ENCODE data around the gene C5orf63.
A peak's percentile ranks its signal among the peaks of the same experiment; 100 is the strongest.
"Not testable (repeated sequence)": the region's sequence is repeated elsewhere in the genome, so short reads cannot be mapped to it uniquely, and the experiment has no call there.

Gene C5orf63

DNA sequence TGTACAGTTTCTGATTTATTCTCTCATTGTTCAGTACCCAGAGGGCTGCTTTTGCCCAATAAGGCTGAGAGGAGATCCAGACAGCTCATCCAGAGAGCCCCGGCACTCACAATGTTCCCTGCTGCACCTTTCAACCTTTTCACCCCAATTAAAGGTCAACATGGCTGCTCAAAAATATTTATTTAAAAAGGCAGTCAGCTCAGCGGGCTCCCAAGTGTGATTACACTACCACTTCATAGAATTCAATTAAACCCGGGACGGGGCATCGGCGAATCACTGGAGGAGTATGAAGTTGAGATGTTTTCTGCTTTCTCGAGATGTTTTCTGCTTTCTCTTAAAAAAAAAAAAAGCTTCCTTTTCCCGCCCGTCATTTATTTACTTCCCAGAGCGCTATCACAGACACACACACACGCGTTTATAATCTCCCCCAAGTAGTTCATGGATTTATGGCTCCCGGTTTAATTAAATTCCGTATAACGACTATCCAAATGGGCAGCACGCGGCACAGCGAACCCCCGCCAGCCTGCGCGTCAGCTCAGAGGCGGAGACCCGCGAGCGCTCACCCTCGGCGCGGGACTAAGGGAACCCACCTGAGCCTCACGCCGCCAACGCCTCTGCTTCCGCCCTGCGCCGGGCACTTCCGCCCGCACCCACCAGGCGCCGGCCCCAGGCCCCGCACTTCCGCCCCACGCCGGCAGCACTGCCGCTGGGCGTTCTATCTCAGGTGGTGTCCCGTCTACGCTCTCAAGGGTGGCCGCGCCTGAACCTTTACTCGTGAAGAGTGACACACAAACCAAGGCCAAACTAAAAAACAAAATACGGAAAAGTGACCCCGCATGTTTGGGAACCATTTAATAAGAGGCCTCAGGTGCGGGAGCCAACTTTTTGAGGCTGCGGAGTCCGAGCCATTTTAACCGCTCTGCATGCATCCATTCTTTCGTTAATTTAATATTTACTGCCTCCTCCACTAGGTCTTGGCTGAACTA, at the start of gene C5orf63:
C5orf63 (minus strand) TSS at position 642 of the 986 bp plus-strand sequence. CDS start 14,507 bp downstream, outside the sequence.
- peak; percentile 60 for DNase-seq

- no peak for DNase-seq
Observed at GRCh38 chr5:127112347-127112864, 39.1 kb upstream of the C5orf63 start.

DNA sequence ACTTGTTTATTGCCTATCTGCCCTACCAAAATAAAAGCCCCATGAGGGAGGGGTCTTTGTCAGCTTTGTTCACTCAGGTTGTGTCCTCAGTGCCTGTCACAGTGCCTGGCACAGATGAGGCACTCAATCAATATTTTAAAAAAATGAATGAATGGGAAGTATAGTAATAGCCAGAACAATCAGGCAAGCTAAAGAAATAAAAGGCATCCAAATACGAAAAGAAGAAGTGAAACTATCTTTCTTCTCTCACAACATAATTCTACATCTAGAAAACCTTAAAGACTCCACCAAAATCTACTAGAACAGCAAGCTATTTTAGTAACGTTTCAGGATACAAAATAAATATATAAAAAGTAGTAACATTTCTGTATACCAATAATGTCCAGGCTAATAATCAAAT, 37.8 kb upstream of the C5orf63 start:
- no peak for DNase-seq

- DNase-seq: not testable (repeated sequence)
Observed at GRCh38 chr5:127108624-127109260, 35.4 kb upstream of the C5orf63 start.

- no peak for DNase-seq
Observed at GRCh38 chr5:127101935-127102334, 28.6 kb upstream of the C5orf63 start.

GRCh38 chr5:127101533-127101932, 28.2 kb upstream of the C5orf63 start:
- DNase-seq: no peak

DNA sequence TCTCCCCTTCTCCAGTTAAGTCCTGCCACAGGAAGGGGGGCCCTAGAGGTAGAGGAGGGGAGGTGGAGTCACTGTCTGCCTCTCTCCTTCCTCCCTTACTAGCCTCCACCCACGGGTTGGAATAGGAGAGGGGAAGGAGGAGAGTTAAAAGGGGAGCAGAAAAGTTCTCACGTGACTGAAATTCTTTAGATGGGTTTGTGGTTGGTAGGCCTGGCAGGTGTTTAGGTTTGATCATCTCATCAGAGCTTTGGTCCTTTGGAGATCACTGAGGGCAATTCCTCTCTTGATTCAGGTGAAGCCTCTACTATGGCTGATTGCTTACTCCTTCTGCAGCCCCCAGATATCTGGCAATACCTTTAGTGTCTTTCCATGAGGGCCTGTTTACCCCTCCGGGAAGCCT, 24.9 kb upstream of the C5orf63 start:
- DNase-seq: no peak

- DNase-seq: no peak
Observed at GRCh38 chr5:127097278-127097677, 24.0 kb upstream of the C5orf63 start.

GRCh38 chr5:127096328-127096993, 23.2 kb upstream of the C5orf63 start:
- DNase-seq: no peak

GRCh38 chr5:127094161-127094814, 21.0 kb upstream of the C5orf63 start:
- DNase-seq: no peak

DNA sequence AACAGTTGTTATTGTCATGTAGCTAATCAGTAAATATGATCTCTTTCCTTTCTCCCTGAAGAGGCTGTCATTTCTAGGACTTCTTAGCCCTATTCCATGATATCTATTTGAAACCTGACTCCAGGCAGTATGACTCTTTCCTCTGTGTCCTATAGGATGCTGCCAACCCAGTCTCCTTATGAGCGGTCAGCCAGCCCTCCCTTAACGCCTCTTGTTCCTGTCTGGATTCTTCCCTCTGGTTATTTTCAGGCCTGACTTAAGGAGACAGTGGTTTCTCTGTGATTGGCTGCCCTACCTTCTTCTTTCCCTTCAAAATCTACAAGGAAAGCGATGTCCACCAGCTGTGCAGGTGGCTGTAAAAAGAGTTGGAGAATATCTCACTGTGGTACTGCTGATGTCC, 19.4 kb upstream of the C5orf63 start:
- no peak for DNase-seq

GRCh38 chr5:127089191-127089590, 15.9 kb upstream of the C5orf63 start:
- no peak for DNase-seq

- DNase-seq: no peak
Observed at GRCh38 chr5:127088251-127088650, 14.9 kb upstream of the C5orf63 start.

- no peak for DNase-seq
Observed at GRCh38 chr5:127086589-127086988, 13.3 kb upstream of the C5orf63 start.

DNA sequence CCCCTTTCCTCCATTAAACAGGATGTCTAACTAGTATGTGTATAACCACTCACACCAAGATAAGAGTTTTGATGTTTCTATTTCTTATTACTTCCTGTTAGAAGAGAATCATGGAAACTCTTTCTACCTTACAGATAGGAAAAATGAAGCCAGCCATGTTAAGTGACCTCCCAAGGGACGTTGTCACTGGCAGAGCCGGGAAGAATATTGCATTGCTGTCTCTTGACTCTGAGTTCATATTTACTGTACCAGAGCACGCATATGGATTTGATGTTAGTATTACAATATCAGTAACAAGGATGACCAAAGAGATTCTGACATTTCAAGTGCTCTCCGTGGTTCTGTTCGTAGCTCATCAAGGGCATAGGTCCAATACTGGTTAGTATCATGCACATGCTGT, 12.5 kb upstream of the C5orf63 start:
- DNase-seq: no peak

GRCh38 chr5:127085371-127085770, 12.1 kb upstream of the C5orf63 start:
- DNase-seq: no peak

GRCh38 chr5:127084656-127085055, 11.4 kb upstream of the C5orf63 start:
- no peak for DNase-seq

DNA sequence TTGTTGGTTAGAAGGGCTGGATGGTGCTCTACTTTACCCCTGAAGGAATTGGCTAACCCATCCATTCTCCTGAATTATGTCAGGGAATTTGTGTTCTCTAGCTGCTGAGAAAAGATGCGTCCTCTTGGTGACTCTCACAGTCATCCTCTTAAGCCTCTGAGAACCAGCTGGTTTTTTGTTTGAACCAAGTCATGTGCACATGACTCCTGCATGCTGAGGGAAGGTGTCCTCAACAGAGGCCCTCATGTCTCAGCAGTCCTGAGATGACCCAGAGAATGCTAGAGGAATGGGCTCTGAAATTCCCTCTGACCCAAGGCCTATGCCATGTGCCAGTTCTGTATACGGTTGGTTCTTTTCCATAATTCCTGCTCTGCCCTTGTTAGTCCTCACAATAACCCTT, 10.4 kb upstream of the C5orf63 start:
- no peak for DNase-seq

- DNase-seq: no peak
Observed at GRCh38 chr5:127079994-127080491, 6.7 kb upstream of the C5orf63 start.

DNA sequence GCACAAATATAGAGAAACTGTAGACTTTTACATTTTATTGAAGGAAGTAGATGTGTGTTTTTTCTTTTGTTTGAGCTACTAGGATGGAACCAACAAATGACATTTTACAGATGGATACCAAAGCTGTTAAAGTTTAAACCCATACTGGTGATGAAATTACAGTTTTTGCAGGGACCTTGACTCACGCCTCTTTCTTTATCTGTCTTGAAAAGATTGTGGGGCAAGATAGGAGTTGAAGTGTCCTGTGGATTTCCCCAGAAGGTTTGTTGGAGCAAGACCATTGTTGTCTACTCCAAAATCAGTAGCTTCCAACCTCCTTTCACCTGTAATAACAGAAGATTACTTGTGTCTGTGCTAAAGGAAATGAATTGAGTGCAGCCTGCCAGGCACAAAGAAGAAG, 4.1 kb upstream of the C5orf63 start:
- no peak for DNase-seq

GRCh38 chr5:127076315-127077129, 3.2 kb upstream of the C5orf63 start:
- DNase-seq: no peak

DNA sequence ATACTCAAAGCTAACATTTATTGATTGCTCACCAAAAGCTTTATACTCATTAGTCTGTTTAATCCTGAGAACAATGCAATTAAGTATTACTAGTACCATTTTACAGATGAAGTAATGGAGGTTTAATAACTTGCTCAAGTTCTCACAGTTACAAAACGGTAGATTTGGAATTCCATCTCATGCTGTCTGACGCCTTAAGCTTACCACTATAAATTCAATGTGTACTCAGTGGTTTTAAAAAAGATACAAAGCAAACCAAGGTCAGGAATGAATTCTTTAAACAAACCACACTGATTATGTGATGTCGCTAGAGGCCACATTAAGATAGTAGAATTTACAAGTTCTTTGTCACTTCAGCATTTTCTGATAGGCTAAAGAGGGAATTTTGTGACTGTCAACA, 1.2 kb upstream of the C5orf63 start:
- DNase-seq: no peak
